Fibroblast of lung (primary cell): Measurements from ENCODE around the gene PVALB. TPM values are rescaled to one million over a fixed set of nuclear protein-coding genes. Genes with fewer than 3 reads are reported as not detected.

Source experiments
- DNase-seq, 2 donors: peaks; one replicate each; pipeline versions ENCODE4 v3.0.0 to v3.0.0-alpha.2; 2010; ENCODE audit warnings: low read depth in 2 of 2
- H2AFZ ChIP-seq: 2 replicates; pipeline ENCODE4 v1.5.1; 2012; ENCODE audit warnings: low read length, control low read depth, inconsistent platforms
- H3K27ac ChIP-seq: 2 replicates; pipeline ENCODE4 v1.5.1; 2011; ENCODE audit warnings: low read length, control low read depth; ENCODE audit not compliant: insufficient read depth
- H3K27me3 ChIP-seq: 2 replicates; pipeline ENCODE4 v1.5.1; 2011; ENCODE audit warnings: mild to moderate bottlenecking, low read length; ENCODE audit not compliant: control insufficient read depth, insufficient read depth
- H3K36me3 ChIP-seq: 2 replicates; pipeline ENCODE4 v1.5.1; 2011; ENCODE audit warnings: low read length; ENCODE audit not compliant: control insufficient read depth, insufficient read depth
- H3K4me1 ChIP-seq: 2 replicates; pipeline ENCODE4 v1.5.1; 2011; ENCODE audit warnings: low read length; ENCODE audit not compliant: control insufficient read depth, insufficient read depth; ENCODE audit errors: extremely low read depth
- H3K4me2 ChIP-seq: 2 replicates; pipeline ENCODE4 v1.5.1; 2011; ENCODE audit warnings: low read length, control low read depth; ENCODE audit not compliant: insufficient read depth; ENCODE audit errors: extremely low read depth
- H3K4me3 ChIP-seq, 4 experiments: fragments of 200-600 bp in 1 of 4; sonication (generic) in 1 of 4; replicated peaks in 1 of 4; 2 replicates each; pipeline ENCODE4 v1.5.1; 2011 to 2016; ENCODE audit warnings: low read length in 4 of 4, low read depth in 3 of 4, mild to moderate bottlenecking in 3 of 4, control low read depth in 2 of 4, inconsistent platforms in 1 of 4, mixed read lengths in 1 of 4; ENCODE audit not compliant: insufficient read depth in 1 of 4; ENCODE audit errors: control extremely low read depth in 1 of 4
- H3K79me2 ChIP-seq: 2 replicates; pipeline ENCODE4 v1.5.1; 2012; ENCODE audit warnings: mild to moderate bottlenecking, low read length, inconsistent platforms; ENCODE audit not compliant: control insufficient read depth, insufficient read depth
- H3K9ac ChIP-seq: 2 replicates; pipeline ENCODE4 v1.5.1; 2011; ENCODE audit warnings: mild to moderate bottlenecking, low read length, control low read depth; ENCODE audit not compliant: insufficient read depth
- H3K9me3 ChIP-seq: 2 replicates; pipeline ENCODE4 v1.5.1; 2012; ENCODE audit warnings: low read depth, low read length; ENCODE audit not compliant: control insufficient read depth, insufficient read depth
- H4K20me1 ChIP-seq: 2 replicates; pipeline ENCODE4 v1.5.1; 2011; ENCODE audit warnings: low read length; ENCODE audit not compliant: control insufficient read depth, insufficient read depth; ENCODE audit errors: extremely low read depth
- CTCF ChIP-seq, 2 donors: IDR thresholded peaks in 1 of 2; conservative IDR thresholded peaks in 1 of 2; 1 replicate in 1 of 2; 2 replicates in 1 of 2; pipeline ENCODE4 v1.5.1; 2011 to 2012; ENCODE audit warnings: low read length in 2 of 2, control low read depth in 1 of 2, inconsistent platforms in 1 of 2, low read depth in 1 of 2, mild to moderate bottlenecking in 1 of 2
- EZH2 ChIP-seq: IDR thresholded peaks from 2 replicates; pipeline ENCODE4 v1.5.1; 2012; ENCODE audit warnings: low read length, control low read depth, mild to moderate bottlenecking; ENCODE audit errors: missing control alignments
- polyA plus RNA-seq, 2 donors: library from polyadenylated mRNA; depleted of rRNA in 1 of 2; stranded (reverse) in 1 of 2; unstranded in 1 of 2; fragments of >200 nt; gene quantifications; 2 replicates each; pipeline ENCODE4 v1.2.1, GENCODE V29; 2011 to 2012; ENCODE audit warnings: missing spikeins in 1 of 2
- total RNA-seq: library from RNA; depleted of rRNA; stranded (reverse); fragments of >200 nt; gene quantifications from 2 replicates; pipeline ENCODE4 v1.2.1, GENCODE V29; 2014

Gene PVALB
- total and polyA plus RNA-seq, 2 donors (not counting 1 experiment from before 2014, with no cell fraction given): not detected

- Histone ChIP-seq H3K9ac (no peak overlapping the region), H3K9me3 (no peaks in the 10 kb centered on the region), H3K4me1 (no peaks in the 10 kb centered on the region), H3K79me2 (no peaks in the 10 kb centered on the region), H2AFZ (no peak overlapping the region), H3K4me2 (no peak overlapping the region), H4K20me1 (no peaks in the 10 kb centered on the region), H3K4me3 (no peak overlapping the region), H3K27ac (no peak overlapping the region), H3K27me3 (no peaks in the 10 kb centered on the region), H3K36me3 (no peaks in the 10 kb centered on the region)
- TF ChIP-seq CTCF (conservative IDR thresholded peaks at IDR 0.05 in 1 of 2, IDR thresholded peaks at IDR 0.05 in 1 of 2; ENCODE audit: low read depth in 1 of 2, low read length in 2 of 2): no peak
- DNase-seq: peak in 1 of 2 donors; percentile 14
These were observed 22.7 kb upstream of the PVALB start for GRCh38 chr22:36839356-36840073.

- Histone ChIP-seq H4K20me1 (no peaks in the 10 kb centered on the region), H3K27me3 (no peaks in the 10 kb centered on the region), H3K79me2 (no peaks in the 10 kb centered on the region), H3K9me3 (no peaks in the 10 kb centered on the region), H3K27ac (no peak overlapping the region), H2AFZ (no peak overlapping the region), H3K36me3 (no peaks in the 10 kb centered on the region), H3K4me2 (no peak overlapping the region), H3K9ac (no peak overlapping the region), H3K4me3 (no peak overlapping the region), H3K4me1 (no peaks in the 10 kb centered on the region)
- no peak for TF ChIP-seq CTCF (conservative IDR thresholded peaks at IDR 0.05 in 1 of 2, IDR thresholded peaks at IDR 0.05 in 1 of 2; ENCODE audit: low read depth in 1 of 2, low read length in 2 of 2)
- no peak for TF ChIP-seq EZH2
- no peak for DNase-seq
These were observed 21.5 kb upstream of the PVALB start for GRCh38 chr22:36838119-36839030.

GRCh38 chr22:36835903-36836302 is 19.1 kb upstream of the PVALB start:
- H4K20me1 ChIP-seq: no peaks in the 10 kb centered on the region
- H3K9me3 ChIP-seq: no peaks in the 10 kb centered on the region
- H3K79me2 ChIP-seq: no peaks in the 10 kb centered on the region
- TF ChIP-seq CTCF (conservative IDR thresholded peaks at IDR 0.05 in 1 of 2, IDR thresholded peaks at IDR 0.05 in 1 of 2; ENCODE audit: low read depth in 1 of 2, low read length in 2 of 2) (no peak), EZH2 (no peak)
- H3K9ac ChIP-seq: no peak overlapping the region
- no peaks in the 10 kb centered on the region for H3K27me3 ChIP-seq
- H3K27ac ChIP-seq: no peak overlapping the region
- DNase-seq: no peak
- H3K4me2 ChIP-seq: no peak overlapping the region
- no peak overlapping the region for H3K4me3 ChIP-seq
- no peaks in the 10 kb centered on the region for H3K4me1 ChIP-seq
- H2AFZ ChIP-seq: no peak overlapping the region
- H3K36me3 ChIP-seq: no peaks in the 10 kb centered on the region
